Liver (tissue), 3 donors: ENCODE data around the gene MIER1.

Source experiments
- GABPA ChIP-seq, 2 donors: IDR thresholded peaks in 1 of 2; conservative IDR thresholded peaks in 1 of 2; 2 replicates each; pipeline ENCODE4 v1.6.1; 2016; ENCODE audit warnings: antibody characterized with exemption in 2 of 2, mild to moderate bottlenecking in 1 of 2, moderate library complexity in 1 of 2
- RAD21 ChIP-seq, 2 donors: IDR thresholded peaks; 2 replicates each; pipeline ENCODE4 v1.6.1; 2016; ENCODE audit warnings: antibody characterized with exemption in 2 of 2, mild to moderate bottlenecking in 2 of 2
- REST ChIP-seq: IDR thresholded peaks from 2 replicates; pipeline ENCODE4 v1.6.1; 2016; ENCODE audit warnings: antibody characterized with exemption, mild to moderate bottlenecking
- SP1 ChIP-seq: IDR thresholded peaks from 2 replicates; pipeline ENCODE4 v1.6.1; 2018; ENCODE audit warnings: antibody characterized with exemption, mild to moderate bottlenecking
- TAF1 ChIP-seq: conservative IDR thresholded peaks from 2 replicates; pipeline ENCODE4 v1.6.1; 2016; ENCODE audit warnings: antibody characterized with exemption, mild to moderate bottlenecking
- YY1 ChIP-seq: IDR thresholded peaks from 2 replicates; pipeline ENCODE4 v1.6.1; 2016; ENCODE audit warnings: antibody characterized with exemption, mild to moderate bottlenecking
- ZBTB33 ChIP-seq: IDR thresholded peaks from 2 replicates; pipeline ENCODE4 v1.6.1; 2016; ENCODE audit warnings: antibody characterized with exemption
- TF ChIP-seq, protein P1 (sequence below): fragments of 150-350 bp; IDR thresholded peaks from 2 replicates; pipeline ENCODE4 v1.5.1; 2017; ENCODE audit warnings: improper control_type of control experiment, low read depth, low read length; ENCODE audit not compliant: missing input control
- donor health status: healthy.
- donor health status: healthy.

- TF ChIP-seq, protein P1, sequence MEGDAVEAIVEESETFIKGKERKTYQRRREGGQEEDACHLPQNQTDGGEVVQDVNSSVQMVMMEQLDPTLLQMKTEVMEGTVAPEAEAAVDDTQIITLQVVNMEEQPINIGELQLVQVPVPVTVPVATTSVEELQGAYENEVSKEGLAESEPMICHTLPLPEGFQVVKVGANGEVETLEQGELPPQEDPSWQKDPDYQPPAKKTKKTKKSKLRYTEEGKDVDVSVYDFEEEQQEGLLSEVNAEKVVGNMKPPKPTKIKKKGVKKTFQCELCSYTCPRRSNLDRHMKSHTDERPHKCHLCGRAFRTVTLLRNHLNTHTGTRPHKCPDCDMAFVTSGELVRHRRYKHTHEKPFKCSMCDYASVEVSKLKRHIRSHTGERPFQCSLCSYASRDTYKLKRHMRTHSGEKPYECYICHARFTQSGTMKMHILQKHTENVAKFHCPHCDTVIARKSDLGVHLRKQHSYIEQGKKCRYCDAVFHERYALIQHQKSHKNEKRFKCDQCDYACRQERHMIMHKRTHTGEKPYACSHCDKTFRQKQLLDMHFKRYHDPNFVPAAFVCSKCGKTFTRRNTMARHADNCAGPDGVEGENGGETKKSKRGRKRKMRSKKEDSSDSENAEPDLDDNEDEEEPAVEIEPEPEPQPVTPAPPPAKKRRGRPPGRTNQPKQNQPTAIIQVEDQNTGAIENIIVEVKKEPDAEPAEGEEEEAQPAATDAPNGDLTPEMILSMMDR, result no peak
- no peak for TF ChIP-seq RAD21 (IDR thresholded peaks at IDR 0.05)
- no peak for TF ChIP-seq GABPA (IDR thresholded peaks at IDR 0.05 in 1 of 2, conservative IDR thresholded peaks at IDR 0.05 in 1 of 2)
- TF ChIP-seq YY1, result no peak
- TF ChIP-seq REST, result no peak
- TF ChIP-seq TAF1, result no peak
- no peak for TF ChIP-seq SP1
- no peak for TF ChIP-seq ZBTB33
These were observed 13.8 kb downstream of the MIER1 start for GRCh38 chr1:66938613-66939012.
